Ovary (tissue), 3 donors: ENCODE results near the gene CLK1.

Experiments used
- CTCF ChIP-seq, 3 donors: fragments of 450-650 bp in 2 of 3; fragments of 200-600 bp in 1 of 3; IDR thresholded peaks; one replicate each; pipeline versions ENCODE4 v1.5.1 to v1.8.0; 2016 to 2022; ENCODE audit warnings: antibody characterized with exemption in 3 of 3, mild to moderate bottlenecking in 1 of 3
- EP300 ChIP-seq: sonication (generic); formaldehyde crosslinking; IDR thresholded peaks from one replicate; pipeline ENCODE4 v1.6.1; 2017; ENCODE audit warnings: antibody characterized with exemption
- POLR2A ChIP-seq: fragments of 450-650 bp; IDR thresholded peaks from one replicate; pipeline ENCODE4 v1.6.1; 2017; ENCODE audit warnings: antibody characterized with exemption, mild to moderate bottlenecking, moderate library complexity
- donor health status: DM: no; HTN: no; CAD: no.

GRCh38 chr2:200810252-200810997 lies 54.0 kb downstream of the CLK1 start:
- no peak for TF ChIP-seq CTCF (IDR thresholded peaks at IDR 0.05)
- no peak for TF ChIP-seq POLR2A
- TF ChIP-seq EP300 = no peak
